Activated CD4-positive, alpha-beta memory T cell treated with anti-CD3 and anti-CD28 coated beads, Interleukin-2, amount 10 ng/mL, durations not matched to agents 7 days and 5 days (primary cell): ENCODE measurements around the gene IL12B. TPM values are rescaled to one million over a fixed set of nuclear protein-coding genes. Genes with fewer than 3 reads are reported as not detected.
"Not testable (repeated sequence)": the region's sequence is repeated elsewhere in the genome, so short reads cannot be mapped to it uniquely, and the experiment has no call there.

Source experiments
- CTCF ChIA-PET: fragments of 350-600 bp; sonication (Branson Sonifier 250); formaldehyde crosslinking; loops from one replicate; lab custom pipeline; 2021; ENCODE audit warnings: antibody characterized with exemption, inconsistent platforms; lab: Charles Lee
- POLR2A ChIA-PET: fragments of 350-600 bp; sonication (Branson Sonifier 250); formaldehyde crosslinking; loops from one replicate; lab custom pipeline; 2021; ENCODE audit warnings: antibody characterized with exemption; lab: Charles Lee
- DNase-seq: peaks from one replicate; pipeline ENCODE4 v3.0.0-alpha.2; 2020
- H3K27ac Mint-ChIP-seq: one replicate; pipeline ENCODE4 v1.8.0; 2021; ENCODE audit warnings: mild to moderate bottlenecking, mixed read lengths
- H3K27me3 Mint-ChIP-seq: one replicate; pipeline ENCODE4 v1.8.0; 2021; ENCODE audit warnings: mixed read lengths
- H3K36me3 Mint-ChIP-seq: one replicate; pipeline ENCODE4 v1.8.0; 2021; ENCODE audit warnings: low read depth, mixed read lengths
- H3K4me1 Mint-ChIP-seq: one replicate; pipeline ENCODE4 v1.8.0; 2021; ENCODE audit warnings: mixed read lengths
- H3K4me3 Mint-ChIP-seq: one replicate; pipeline ENCODE4 v1.8.0; 2021; ENCODE audit warnings: mild to moderate bottlenecking, mixed read lengths
- H3K9me3 Mint-ChIP-seq: one replicate; pipeline ENCODE4 v1.8.0; 2021; ENCODE audit warnings: mixed read lengths
- total RNA-seq, 2 experiments: library from RNA; stranded (reverse); gene quantifications; one replicate each; pipeline ENCODE4 v1.2.3, GENCODE V29; 2021

Gene IL12B
- under 1 TPM in 1 of 2 experiments, not detected in 1; 0.08 TPM for total RNA-seq

DNA sequence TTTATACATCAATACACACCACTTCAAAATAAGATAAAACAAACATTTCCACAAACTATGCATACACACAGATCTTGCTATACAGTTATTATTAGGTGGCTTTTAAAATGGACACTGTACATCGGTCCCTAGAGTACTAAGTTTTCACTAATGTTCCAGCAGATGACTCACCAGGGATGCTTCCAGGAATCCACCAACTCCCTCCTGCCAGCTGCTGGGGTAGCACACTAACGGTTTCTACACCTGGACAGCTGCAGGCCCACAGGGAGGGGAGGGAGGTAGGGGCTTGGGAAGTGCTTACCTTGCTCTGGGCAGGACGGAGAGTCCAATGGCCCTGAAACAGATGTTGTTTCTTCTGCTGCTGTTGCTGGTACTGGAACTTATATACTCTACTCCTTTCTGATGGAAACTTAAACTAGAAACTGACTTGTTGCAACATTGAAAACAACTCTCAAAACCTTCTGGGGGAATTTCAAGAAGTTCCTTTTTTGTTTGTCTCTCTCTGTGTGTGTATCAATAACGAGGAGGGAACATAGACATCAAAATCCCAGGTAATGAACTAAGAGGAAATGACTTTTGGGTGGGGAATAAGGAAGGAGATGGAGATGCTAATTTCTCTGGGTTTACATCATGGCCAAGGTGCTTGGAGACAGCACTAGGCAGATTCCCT, at the start of gene IL12B:
IL12B (minus strand) TSS at position 357 of the 670 bp plus-strand sequence. CDS start 3,705 bp downstream, outside the sequence.
- ChIA-PET POLR2A (no interaction called here), CTCF (interaction anchor here (0.8 to 1.0 kb wide), 2 partner anchors 11 to 111 kb away, joined by 3 read pairs; no protein-coding TSS in a partner anchor)
- Mint-ChIP-seq H3K4me3 (peak within 1 kb of the TSS; percentile 76), H3K36me3 (peaks cover 20% of the 10 kb centered on the region), H3K27ac (no peak within 1 kb of the TSS), H3K27me3 (peaks cover 31% of the 10 kb centered on the region), H3K4me1 (peaks cover 44% of the 10 kb centered on the region), H3K9me3 (peaks cover 6% of the 10 kb centered on the region)
- DNase-seq: no peak

DNA sequence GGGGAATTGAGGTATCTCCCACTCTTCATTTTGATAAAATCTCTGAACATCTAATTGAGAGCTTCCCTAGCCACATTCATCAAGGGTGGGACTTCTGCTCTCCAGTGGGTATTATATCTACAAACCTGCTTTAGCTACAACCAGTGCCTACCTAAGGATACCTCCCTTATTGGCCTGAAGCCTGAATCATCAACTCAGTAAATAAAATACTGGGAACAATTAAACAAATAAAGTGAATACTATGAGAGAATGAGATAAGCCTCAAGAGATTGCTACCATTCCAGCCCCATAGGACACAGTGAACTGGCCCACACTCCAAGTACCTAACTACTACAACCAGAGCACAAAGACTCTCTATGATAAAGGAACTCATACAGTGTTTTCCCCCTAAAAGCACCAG, 47.4 kb upstream of the IL12B start:
- ChIA-PET POLR2A (no interaction called here), CTCF (no interaction called here)

DNA sequence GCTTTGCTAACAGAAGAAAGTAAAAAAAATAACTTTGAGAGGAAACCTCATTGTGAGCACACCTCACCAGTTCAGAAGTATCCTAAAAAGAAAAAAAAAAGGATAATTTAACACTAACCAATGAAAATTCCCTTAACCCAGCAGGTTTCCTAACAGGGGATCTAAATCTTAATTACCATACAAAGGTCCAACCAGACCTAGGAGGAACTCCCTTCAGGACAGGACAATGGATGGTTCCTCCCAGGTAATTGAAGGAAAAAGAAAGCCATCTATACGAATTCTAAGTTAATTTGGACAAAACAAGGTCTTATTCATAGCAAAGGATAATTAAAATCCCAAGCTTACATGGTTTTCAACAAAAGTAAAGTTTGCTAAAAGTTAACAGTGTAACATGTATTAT, 37.6 kb upstream of the IL12B start:
- POLR2A ChIA-PET, DNase-seq, H3K4me1 Mint-ChIP-seq, H3K27ac Mint-ChIP-seq, H3K9me3 Mint-ChIP-seq, H3K4me3 Mint-ChIP-seq, CTCF ChIA-PET, H3K36me3 Mint-ChIP-seq: not testable (repeated sequence)
- H3K27me3 Mint-ChIP-seq: peaks cover 28% of the 10 kb centered on the region

More for the DNA sequence above, 47.4 kb upstream of the IL12B start:
- Mint-ChIP-seq H3K36me3 (peaks cover 53% of the 10 kb centered on the region), H3K27ac (no peak overlapping the region), H3K4me1 (peaks cover 2% of the 10 kb centered on the region), H3K9me3 (peaks cover 53% of the 10 kb centered on the region), H3K4me3 (no peak overlapping the region), H3K27me3 (peaks cover 43% of the 10 kb centered on the region)
- DNase-seq: no peak

DNA sequence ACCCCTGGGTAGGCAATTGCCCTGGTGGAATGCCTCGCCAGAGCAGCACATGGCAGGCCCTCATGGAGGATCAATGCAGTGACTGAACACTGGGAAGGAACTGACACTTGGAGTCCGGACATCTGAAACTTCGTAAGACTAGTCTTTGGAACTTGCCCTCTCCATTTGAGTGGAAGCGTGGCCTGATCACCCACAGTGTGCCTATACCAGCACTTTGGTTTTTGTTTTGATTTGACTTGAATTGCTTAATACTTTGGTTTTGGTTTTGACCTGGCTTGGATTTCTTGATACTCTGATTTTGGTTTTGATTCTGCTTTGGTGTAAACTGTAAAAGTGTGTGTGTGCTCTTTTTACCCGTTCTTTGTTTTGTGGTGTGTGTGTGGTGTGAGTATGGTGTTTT, 36.5 kb upstream of the IL12B start:
- CTCF ChIA-PET, H3K4me3 Mint-ChIP-seq, DNase-seq, POLR2A ChIA-PET, H3K9me3 Mint-ChIP-seq: not testable (repeated sequence)
- peaks cover 11% of the 10 kb centered on the region for H3K36me3 Mint-ChIP-seq
- H3K27ac Mint-ChIP-seq: peak overlapping the region; percentile 23
- H3K27me3 Mint-ChIP-seq: peaks cover 28% of the 10 kb centered on the region
- peaks cover 15% of the 10 kb centered on the region for H3K4me1 Mint-ChIP-seq

DNA sequence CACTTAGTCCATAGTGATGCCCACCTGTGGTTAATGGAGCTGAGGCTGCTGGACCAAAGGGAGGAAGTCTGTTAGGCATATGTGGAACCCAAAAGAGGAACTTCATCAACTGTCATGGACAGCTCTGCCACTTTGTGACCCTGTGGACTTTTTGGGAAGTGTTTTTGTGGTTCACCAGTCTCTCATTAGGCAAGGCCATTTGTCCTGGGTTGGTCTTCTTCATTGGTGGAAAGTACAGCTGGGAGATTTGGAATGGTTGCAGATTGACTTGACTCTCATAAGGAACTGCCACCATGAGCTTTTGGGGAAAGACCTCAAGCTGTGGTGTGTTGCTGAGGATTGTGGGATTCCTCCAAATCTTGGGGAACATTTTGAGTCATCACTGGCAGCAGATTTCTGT, 31.9 kb upstream of the IL12B start:
- Mint-ChIP-seq H3K9me3 (peaks cover 7% of the 10 kb centered on the region), H3K4me1 (peaks cover 27% of the 10 kb centered on the region), H3K4me3 (no peak overlapping the region), H3K36me3 (peaks cover 27% of the 10 kb centered on the region), H3K27ac (no peak overlapping the region), H3K27me3 (peaks cover 25% of the 10 kb centered on the region)
- DNase-seq: no peak
- ChIA-PET CTCF (interaction anchor here (1.2 kb wide), 1 partner anchor 205 kb away, joined by 3 read pairs; no protein-coding TSS in a partner anchor), POLR2A (no interaction called here)

DNA sequence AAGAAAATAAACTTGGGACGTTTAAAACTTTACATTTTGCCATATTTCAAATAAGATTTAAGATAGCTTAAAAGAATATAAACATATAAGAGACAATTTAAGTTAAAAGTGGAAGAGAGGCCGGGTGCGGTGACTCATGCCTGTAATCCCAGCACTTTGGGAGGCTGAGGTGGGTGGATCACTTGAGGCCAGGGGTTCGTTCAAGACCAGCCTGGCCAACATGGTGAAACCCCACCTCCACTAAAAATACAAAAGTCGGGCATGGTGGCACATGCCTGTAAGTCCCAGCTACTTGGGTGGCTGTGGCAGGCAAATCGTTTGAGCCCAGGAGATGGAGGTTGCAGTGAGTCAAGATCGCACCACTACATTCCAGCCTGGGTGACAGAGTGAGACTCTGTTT, 29.6 kb upstream of the IL12B start:
- DNase-seq, H3K9me3 Mint-ChIP-seq, POLR2A ChIA-PET, H3K4me3 Mint-ChIP-seq, H3K27ac Mint-ChIP-seq: not testable (repeated sequence)
- Mint-ChIP-seq H3K36me3 (peaks cover 30% of the 10 kb centered on the region), H3K27me3 (peaks cover 28% of the 10 kb centered on the region), H3K4me1 (peaks cover 20% of the 10 kb centered on the region)
- CTCF ChIA-PET: interaction anchor here (1.0 kb wide), 1 partner anchor 22 kb away, joined by 4 read pairs; no protein-coding TSS in a partner anchor

DNA sequence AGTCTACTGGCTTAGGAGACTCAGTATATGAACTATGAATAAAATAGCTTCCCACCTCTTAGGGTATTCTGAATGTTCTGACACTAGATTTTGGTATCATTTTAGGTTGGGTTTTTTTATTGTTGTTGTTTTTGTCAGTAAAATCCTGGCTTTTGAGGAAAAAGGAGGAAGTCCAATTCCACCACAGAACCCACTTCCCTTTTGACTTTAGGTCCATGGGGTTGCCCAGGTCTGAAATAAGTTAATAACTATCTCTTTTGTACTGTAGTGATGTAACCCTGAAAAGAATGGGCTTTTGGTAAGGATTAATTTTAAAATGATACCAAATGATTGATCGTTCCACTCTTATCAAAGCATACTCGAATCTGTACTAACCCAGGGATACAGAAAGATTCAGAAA, 29.1 kb upstream of the IL12B start:
- POLR2A ChIA-PET: no interaction called here
- Mint-ChIP-seq H3K4me1 (peaks cover 20% of the 10 kb centered on the region), H3K27me3 (peaks cover 26% of the 10 kb centered on the region), H3K9me3 (peaks cover 9% of the 10 kb centered on the region), H3K36me3 (peaks cover 30% of the 10 kb centered on the region), H3K4me3 (no peak overlapping the region), H3K27ac (no peak overlapping the region)
- CTCF ChIA-PET: interaction anchor here (1.0 to 1.2 kb wide), 3 partner anchors 18 to 28 kb away, joined by 4 read pairs; no protein-coding TSS in a partner anchor
- DNase-seq: no peak

DNA sequence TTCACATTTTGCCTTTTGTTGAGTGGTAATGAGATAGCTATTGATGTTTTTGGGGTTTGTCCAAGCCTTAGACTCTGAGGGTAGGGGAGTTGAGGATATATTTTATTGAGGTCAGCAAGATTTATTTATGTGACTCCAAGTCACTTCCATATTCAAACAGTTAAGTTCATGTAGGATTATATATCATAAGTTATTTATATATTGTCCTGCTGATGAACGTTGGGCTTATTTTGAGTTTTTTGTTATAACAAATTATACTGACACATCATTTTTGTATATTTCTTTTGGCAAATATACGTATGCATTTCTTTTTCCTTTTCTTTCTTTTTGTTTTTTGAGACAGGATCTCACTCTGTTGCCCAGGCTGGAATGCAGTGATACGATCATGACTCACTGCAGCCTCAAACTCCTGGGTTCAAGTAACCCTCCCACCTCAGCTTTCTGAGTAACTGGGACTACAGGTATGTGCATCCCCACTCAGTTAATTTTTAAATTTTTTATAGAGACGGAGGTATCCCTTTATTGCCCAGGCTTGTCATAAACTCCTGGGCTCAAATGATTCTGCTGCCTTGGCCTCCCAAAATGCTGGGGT, 23.5 kb upstream of the IL12B start:
- no peak for DNase-seq
- POLR2A ChIA-PET: interaction anchor here (0.6 to 1.8 kb wide), 2 partner anchors 56 to 267 kb away, joined by 3 to 4 read pairs; no protein-coding TSS in a partner anchor
- peaks cover 7% of the 10 kb centered on the region for H3K9me3 Mint-ChIP-seq
- no peak overlapping the region for H3K4me3 Mint-ChIP-seq
- H3K27me3 Mint-ChIP-seq: peaks cover 40% of the 10 kb centered on the region
- CTCF ChIA-PET: interaction anchor here (2.3 kb wide), 1 partner anchor 13 kb away, joined by 7 read pairs; no protein-coding TSS in a partner anchor
- peaks cover 14% of the 10 kb centered on the region for H3K4me1 Mint-ChIP-seq
- no peak overlapping the region for H3K27ac Mint-ChIP-seq
- H3K36me3 Mint-ChIP-seq: peaks cover 17% of the 10 kb centered on the region

DNA sequence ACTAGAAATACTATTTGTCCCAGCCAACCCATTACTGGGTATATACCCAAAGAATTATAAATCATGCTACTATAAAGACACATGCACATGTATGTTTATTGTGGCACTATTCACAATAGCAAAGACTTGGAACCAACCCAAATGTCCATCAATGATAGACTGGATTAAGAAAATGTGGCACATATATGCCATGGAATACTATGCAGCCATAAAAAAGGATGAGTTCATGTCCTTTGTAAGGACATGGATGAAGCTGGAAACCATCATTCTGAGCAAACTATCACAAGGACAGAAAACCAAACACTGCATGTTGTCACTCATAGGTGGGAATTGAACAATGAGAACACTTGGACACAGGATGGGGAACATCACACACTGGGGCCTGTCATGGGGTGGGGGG, 20.4 kb upstream of the IL12B start:
- H3K36me3 Mint-ChIP-seq, H3K4me3 Mint-ChIP-seq: not testable (repeated sequence)

DNA sequence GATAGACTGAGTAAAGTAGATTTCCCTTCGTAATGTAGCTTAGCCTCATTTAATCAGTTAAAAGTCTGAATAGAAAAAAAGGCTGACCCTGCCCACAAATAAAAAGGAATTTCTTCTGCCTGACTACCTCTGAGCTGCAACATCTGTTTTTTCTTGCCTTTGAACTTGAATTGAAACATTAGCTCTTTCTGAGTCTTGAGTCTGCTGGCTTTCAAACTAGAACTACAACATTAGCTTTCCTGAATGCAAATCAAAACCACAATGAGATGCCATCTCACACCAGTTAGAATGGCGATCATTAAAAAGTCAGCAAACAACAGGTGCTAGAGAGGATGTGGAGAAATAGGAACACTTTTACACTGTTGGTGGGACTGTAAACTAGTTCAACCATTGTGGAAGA, 19.9 kb upstream of the IL12B start:
- H3K27me3 Mint-ChIP-seq: peaks cover 27% of the 10 kb centered on the region
- H3K9me3 Mint-ChIP-seq, H3K27ac Mint-ChIP-seq, DNase-seq, H3K4me3 Mint-ChIP-seq, CTCF ChIA-PET: not testable (repeated sequence)
- peaks cover 11% of the 10 kb centered on the region for H3K36me3 Mint-ChIP-seq
- POLR2A ChIA-PET: interaction anchor here (0.9 to 2.4 kb wide), 2 partner anchors 9 to 12 kb away, joined by 3 to 9 read pairs; no protein-coding TSS in a partner anchor
- H3K4me1 Mint-ChIP-seq: peaks cover 19% of the 10 kb centered on the region

More for the DNA sequence above, 20.4 kb upstream of the IL12B start:
- DNase-seq, H3K9me3 Mint-ChIP-seq, CTCF ChIA-PET, H3K27ac Mint-ChIP-seq: not testable (repeated sequence)
- POLR2A ChIA-PET: interaction anchor here (0.9 to 2.4 kb wide), 2 partner anchors 9 to 13 kb away, joined by 3 to 9 read pairs; no protein-coding TSS in a partner anchor
- Mint-ChIP-seq H3K4me1 (peaks cover 15% of the 10 kb centered on the region), H3K27me3 (peaks cover 26% of the 10 kb centered on the region)

DNA sequence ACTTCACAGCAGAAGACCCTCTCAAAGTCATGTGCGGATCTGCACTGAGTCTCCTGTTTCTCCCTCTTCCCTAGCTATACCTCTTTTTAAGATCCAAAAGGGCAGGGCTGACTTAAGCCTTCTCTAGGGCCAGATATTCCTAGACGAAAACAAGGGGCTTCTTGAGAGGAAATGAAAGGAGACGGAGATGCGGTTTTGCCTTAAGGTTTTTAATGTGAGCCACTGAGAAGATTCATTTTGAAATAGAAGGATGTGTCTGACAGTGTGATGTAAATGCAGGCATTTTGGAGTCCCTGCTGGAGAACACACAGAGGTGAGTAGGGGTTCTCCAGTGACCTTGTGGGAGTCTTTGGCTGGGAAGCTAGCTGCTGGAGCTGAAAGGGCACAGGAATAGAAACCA, 15.6 kb upstream of the IL12B start:
- peak overlapping the region; percentile 67 for H3K27ac Mint-ChIP-seq
- ChIA-PET CTCF (interaction anchor here (1.4 kb wide), 1 partner anchor 641 kb away, joined by 3 read pairs; no protein-coding TSS in a partner anchor), POLR2A (interaction anchor here (1.1 to 2.6 kb wide), 4 partner anchors 9 to 111 kb away, joined by 3 to 13 read pairs (median 6); no protein-coding TSS in a partner anchor)
- no peak overlapping the region for H3K4me3 Mint-ChIP-seq
- H3K9me3 Mint-ChIP-seq: peaks cover 25% of the 10 kb centered on the region
- H3K36me3 Mint-ChIP-seq: peaks cover 42% of the 10 kb centered on the region
- H3K4me1 Mint-ChIP-seq: peaks cover 61% of the 10 kb centered on the region
- peaks cover 12% of the 10 kb centered on the region for H3K27me3 Mint-ChIP-seq
- DNase-seq: no peak

DNA sequence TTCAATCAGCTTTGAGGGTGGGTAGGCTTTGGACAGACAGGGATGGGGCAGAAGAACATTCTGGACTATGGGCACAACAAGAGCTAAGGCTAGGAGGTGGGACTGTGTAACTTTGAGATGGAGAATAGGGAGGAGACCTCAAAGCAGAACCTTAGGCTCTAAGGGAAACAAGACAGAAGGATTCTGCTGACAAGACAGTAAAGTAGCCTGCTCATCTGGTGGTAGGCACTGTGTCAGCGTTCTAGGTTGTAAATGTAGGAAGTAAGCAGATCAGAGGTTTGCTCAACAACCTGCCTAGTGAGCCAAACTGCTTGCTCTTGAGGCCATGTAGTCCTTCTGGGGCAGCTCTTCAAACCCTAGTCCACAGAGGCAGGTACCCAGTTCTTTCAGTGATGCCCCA, 15.0 kb upstream of the IL12B start:
- ChIA-PET CTCF (interaction anchor here (1.4 kb wide), 1 partner anchor 642 kb away, joined by 3 read pairs; no protein-coding TSS in a partner anchor), POLR2A (interaction anchor here (1.1 to 2.6 kb wide), 4 partner anchors 8 to 112 kb away, joined by 3 to 13 read pairs (median 6); no protein-coding TSS in a partner anchor)
- Mint-ChIP-seq H3K9me3 (peaks cover 25% of the 10 kb centered on the region), H3K27me3 (peaks cover 12% of the 10 kb centered on the region), H3K4me1 (peaks cover 64% of the 10 kb centered on the region), H3K4me3 (no peak overlapping the region), H3K36me3 (peaks cover 47% of the 10 kb centered on the region), H3K27ac (peak overlapping the region; percentile 67)
- DNase-seq: no peak
